AG10803 (cell line): ENCODE data around the gene UBE2J2.

Experiments used
- DNase-seq: peaks from one replicate; pipeline ENCODE4 v3.0.0; 2010; ENCODE audit warnings: low read depth
- H3K4me3 ChIP-seq: 2 replicates; pipeline ENCODE4 v1.5.1; 2011; ENCODE audit warnings: mild to moderate bottlenecking, low read length, control low read depth
- CTCF ChIP-seq: conservative IDR thresholded peaks from 2 replicates; pipeline ENCODE4 v1.5.1; 2011; ENCODE audit warnings: mild to moderate bottlenecking, low read length, control low read depth, inconsistent platforms

UBE2J2 gene

DNA sequence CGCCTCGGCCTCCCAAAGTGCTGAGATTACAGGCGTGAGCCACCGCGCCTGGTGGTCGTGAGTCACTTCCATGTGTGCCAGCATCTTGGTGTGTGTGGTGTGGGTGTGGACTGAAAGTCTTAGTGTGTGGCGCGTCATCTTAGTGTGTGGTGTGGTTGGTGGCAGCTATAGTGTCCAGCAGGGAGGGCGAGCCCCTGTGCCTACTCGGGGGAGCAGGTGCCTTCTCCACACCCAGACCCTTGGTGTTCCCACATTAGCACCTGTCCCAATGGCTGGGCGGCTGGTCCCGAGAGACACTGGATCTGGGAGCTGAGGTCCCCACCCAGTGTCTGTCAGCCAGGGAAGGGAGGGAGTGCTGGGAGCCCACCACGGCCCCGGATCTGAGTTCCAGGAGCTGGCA is 9.3 kb upstream of the UBE2J2 start:
- no peak for DNase-seq
- H3K4me3 ChIP-seq: no peak overlapping the region
- no peak for TF ChIP-seq CTCF

- H3K4me3 ChIP-seq: no peak overlapping the region
- DNase-seq: peak; percentile 48
- TF ChIP-seq CTCF: no peak
Measured at GRCh38 chr1:1281533-1282321, 8.1 kb upstream of the UBE2J2 start.

- H3K4me3 ChIP-seq: no peak overlapping the region
- TF ChIP-seq CTCF: no peak
Measured at GRCh38 chr1:1280782-1281481, 7.3 kb upstream of the UBE2J2 start.

GRCh38 chr1:1279028-1279427 is 5.4 kb upstream of the UBE2J2 start:
- DNase-seq: no peak
- no peak overlapping the region for H3K4me3 ChIP-seq
- TF ChIP-seq CTCF: no peak

More at GRCh38 chr1:1280782-1281481, 7.3 kb upstream of the UBE2J2 start:
- DNase-seq: no peak

- H3K4me3 ChIP-seq: no peak overlapping the region
- no peak for TF ChIP-seq CTCF
- DNase-seq: no peak
Measured at GRCh38 chr1:1278620-1279019, 5.0 kb upstream of the UBE2J2 start.

GRCh38 chr1:1275836-1276235 is 2.2 kb upstream of the UBE2J2 start:
- no peak for TF ChIP-seq CTCF
- H3K4me3 ChIP-seq: no peak overlapping the region
- no peak for DNase-seq
